GM21367 (cell line): ENCODE data around the gene DLX3.

ENCODE experiments used
- ATAC-seq: cut with Tn5 transposase; IDR thresholded peaks from one replicate; pipeline ENCODE4 v1.9.1; 2021; ENCODE audit not compliant: unreplicated experiment

DLX3 gene

DNA sequence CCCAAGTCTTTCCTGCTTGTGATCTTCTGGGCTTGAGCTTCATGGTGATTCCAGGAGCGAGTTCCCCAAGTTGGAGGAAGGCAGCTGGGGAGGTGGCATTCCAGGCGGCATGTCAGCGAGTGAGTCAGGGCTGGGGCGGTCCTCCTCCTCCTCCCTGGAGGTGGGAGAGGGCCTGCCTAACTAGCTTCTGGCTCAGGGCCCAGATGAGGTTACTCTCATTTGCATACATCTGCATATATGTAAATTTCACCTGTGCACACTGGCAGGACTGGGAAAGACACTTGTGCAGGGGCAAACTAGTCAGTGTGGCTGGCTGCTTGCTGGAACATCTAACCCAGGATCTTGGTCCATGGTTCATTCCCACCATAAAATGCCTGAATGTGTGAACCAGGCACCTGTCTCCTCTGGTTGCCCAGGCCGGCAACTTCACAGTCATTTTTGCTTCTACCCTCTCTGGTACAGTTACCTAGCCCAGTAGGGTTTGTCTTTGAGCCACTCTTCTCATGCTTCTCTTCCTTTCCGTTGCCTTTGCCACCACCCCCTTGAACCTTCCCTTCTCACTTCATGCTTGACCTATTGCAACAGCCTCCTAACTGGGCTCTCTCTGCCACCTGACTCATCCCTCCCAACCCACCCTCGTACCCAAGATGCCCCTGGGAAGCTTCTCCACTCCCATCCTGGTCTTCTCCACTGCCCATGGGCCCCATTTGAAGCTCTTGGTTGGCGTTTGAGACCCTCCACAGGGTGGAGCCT lies 35.7 kb downstream of the DLX3 start:
- no peak for ATAC-seq

DNA sequence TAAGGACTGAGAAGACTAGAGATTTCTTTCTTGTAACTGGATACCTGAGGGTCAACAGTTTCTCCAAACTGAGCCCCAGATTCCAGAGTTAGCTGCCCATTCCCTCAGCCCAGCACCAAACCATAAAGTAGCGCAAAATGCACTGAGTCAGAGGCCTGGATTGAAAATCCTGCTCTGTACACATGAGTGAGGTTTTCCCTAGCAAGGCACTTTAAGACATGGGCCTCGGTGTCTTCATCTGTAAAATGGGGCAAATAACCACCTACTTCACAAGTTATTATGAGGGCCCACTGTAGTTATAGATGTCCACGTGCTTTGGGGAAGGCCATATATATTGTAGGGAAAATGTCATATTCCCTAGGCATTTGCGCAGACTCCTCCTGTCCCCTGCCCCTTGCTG lies 36.3 kb downstream of the DLX3 start:
- no peak for ATAC-seq

- no peak for ATAC-seq
Measured at GRCh38 chr17:49957350-49957749, 37.7 kb downstream of the DLX3 start.

- ATAC-seq: no peak
Measured at GRCh38 chr17:49956780-49957179, 38.2 kb downstream of the DLX3 start.

GRCh38 chr17:49955157-49955556 lies 39.9 kb downstream of the DLX3 start:
- no peak for ATAC-seq

DNA sequence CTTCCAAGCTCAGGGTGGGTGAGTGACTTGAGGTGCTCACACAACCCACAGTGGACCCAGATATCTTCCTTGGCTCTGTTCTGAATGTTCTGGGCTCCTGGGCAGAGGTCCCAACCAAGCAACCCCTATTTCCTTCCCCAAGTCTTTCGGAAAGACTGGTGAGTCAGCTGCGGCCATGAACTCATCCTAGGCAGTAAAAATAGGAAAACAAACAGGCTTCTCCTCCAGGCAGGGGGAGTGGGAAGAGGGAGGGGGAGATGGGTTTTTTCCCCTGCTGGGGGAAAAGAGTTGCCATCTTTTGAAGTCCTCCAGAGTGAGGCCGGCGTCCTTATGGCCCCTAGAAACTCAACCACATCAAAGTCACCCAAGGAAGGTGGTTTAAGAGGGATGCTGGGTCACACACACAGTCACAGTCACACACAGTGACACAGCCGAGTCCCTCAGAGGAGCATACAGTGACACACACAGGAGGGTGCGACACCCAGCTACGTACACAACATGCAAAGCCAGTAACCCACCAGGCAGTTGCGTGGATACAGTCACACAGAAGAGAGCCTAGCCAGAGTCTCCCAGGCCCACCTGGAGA lies 42.0 kb downstream of the DLX3 start:
- ATAC-seq: no peak

- no peak for ATAC-seq
Measured at GRCh38 chr17:49952209-49952911, 42.7 kb downstream of the DLX3 start.

DNA sequence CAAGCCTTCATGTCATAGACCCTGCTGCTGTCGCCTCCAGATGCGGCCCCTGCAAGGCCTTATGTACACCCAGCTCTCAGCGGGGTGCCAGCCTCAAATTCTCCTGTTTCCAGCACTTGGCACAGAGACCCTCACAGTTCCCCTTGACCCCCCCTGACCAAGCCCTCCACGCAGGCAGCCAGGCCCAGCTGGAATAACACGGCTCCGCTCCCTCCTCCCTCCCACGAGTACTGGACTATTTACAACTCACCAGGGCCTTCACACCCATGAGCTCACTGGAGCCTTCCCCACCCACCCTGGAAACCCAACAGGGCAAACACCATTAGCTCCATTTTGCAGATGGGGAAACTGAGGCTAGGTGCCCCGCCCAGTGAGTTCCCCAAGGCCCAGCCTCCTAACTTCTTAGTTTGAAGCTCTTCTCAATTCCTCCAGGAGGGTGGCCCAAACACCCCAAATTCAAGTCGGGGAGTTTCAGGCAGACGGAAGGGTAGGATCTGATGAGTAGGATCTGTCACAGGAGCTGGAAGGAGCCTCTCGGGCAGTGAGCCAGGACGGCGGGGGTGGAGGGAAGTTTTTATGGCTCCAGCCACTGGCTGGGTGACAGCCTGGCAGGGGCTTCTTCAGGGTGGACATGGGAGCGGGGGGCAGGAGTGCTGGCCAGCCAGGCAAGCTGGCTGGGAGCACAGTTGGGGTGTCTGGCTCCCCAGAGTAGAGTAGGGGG lies 43.5 kb downstream of the DLX3 start:
- ATAC-seq: no peak

- ATAC-seq: no peak
Measured at GRCh38 chr17:49949634-49950033, 45.4 kb downstream of the DLX3 start.

DNA sequence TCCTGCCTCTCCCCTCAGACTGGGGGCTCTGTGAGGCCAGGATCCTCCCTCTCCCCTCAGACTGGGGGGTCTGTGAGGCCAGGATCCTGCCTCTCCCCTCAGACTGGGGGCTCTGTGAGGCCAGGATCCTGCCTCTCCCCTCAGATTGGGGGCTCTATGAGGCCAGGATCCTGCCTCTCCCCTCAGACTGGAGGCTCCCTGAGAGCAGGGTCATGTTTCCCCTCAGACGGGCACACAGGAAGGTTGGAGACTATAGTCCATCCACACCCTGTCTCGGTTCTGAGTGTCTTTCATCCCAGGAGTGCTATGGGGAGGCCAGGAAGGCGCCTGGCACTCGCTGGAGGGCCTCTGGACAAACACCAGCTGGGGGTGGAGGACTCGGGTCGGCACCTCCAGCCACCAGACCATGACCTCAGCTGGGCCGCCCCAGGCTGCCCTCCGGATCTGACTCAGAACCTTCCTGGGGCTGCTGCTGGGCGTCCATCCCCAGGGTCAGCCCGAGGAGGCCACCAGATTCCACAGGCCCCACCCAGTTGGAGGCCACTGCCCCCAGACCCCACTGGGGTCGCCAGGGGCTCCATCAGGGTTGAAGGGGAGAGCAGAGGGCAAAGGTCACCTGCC lies 48.0 kb downstream of the DLX3 start:
- no peak for ATAC-seq

DNA sequence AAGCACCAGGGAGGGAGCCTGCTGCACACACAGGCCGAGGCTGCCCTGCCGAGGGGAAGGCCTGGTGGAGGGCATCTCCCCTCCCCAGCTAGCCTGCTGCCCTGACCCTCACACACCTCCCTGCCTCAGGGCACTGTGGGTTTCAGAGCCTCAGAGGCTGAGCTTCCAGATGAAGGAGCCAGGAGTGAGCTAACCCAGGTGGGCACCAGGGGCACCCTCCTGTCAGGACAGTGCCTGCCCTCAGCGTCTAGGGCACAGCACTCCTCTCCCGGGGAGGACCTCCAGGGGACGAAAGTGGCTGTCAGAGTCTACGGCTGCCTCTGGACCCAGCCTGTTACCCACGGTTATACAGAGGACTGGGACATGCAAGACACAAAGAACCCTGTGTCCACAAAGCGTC lies 48.8 kb downstream of the DLX3 start:
- no peak for ATAC-seq

GRCh38 chr17:49944273-49944870 lies 50.7 kb downstream of the DLX3 start:
- no peak for ATAC-seq

DNA sequence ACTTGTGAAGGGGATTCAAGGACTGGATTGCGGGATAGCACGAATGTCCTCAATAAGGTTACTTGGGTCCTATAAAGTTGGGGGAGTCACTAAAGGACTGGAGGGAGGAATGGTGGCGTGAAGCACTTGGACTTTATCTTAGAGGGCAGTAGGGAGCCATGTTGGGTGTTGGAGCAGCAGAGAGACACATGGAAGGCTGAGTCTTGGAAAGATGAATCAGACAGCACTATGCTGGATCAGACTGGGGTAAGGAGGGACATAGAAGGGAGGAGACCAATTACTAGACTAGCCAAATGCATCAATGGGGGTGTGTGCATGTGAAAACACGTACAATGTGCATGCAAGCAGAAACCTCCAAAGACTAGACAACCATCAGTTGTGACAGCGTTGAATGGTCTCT lies 52.1 kb downstream of the DLX3 start:
- ATAC-seq: no peak

- ATAC-seq: no peak
Measured at GRCh38 chr17:49941427-49941826, 53.6 kb downstream of the DLX3 start.
